Measurements from ENCODE around the gene CCL17. TPM values are rescaled to one million over a fixed set of nuclear protein-coding genes. Genes with fewer than 3 reads are reported as not detected.
"Not testable (repeated sequence)": the region's sequence is repeated elsewhere in the genome, so short reads cannot be mapped to it uniquely, and the experiment has no call there.

Gene CCL17
- polyA plus RNA-seq, 1 experiment, result not detected

DNA sequence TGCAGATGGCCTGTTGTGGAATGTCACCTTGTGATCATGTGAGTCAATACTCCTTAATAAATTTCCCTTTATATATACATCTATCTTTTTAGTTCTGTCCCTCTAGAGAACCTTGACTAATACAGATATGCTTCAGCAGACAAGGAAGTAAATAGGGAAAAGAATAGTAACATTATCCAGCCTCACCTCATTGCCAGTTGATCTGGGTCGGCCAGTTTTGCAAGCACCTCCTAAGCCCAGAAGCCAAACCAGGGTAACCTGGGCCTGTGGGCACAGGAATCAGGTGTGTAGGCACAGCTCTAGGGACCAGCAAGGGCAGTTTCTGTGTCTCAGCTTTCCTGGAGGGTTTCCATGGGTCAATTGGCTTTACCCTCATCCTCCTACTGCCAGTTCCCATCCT, 11.9 kb upstream of the CCL17 start:
- ChIA-PET CTCF (interaction anchor here (0.7 to 1.8 kb wide), 3 partner anchors 12 to 92 kb away, joined by 3 to 7 read pairs (median 4); partner anchors contain the start of gene CCL17), POLR2A (no interaction called here)
- peaks cover 13% of the 10 kb centered on the region for H3K27me3 ChIP-seq (ENCODE audit: control insufficient read depth, insufficient read depth, low read length)
- DNase-seq (ENCODE audit: low read depth), result no peak
- no peak overlapping the region for H3K4me3 ChIP-seq (ENCODE audit: low read depth, low read length)
- no peaks in the 10 kb centered on the region for H3K36me3 ChIP-seq (ENCODE audit: control insufficient read depth, insufficient read depth, low read length)
- no peak for TF ChIP-seq CTCF (IDR thresholded peaks at IDR 0.05; ENCODE audit: insufficient read depth, low read depth, low read length)

DNA sequence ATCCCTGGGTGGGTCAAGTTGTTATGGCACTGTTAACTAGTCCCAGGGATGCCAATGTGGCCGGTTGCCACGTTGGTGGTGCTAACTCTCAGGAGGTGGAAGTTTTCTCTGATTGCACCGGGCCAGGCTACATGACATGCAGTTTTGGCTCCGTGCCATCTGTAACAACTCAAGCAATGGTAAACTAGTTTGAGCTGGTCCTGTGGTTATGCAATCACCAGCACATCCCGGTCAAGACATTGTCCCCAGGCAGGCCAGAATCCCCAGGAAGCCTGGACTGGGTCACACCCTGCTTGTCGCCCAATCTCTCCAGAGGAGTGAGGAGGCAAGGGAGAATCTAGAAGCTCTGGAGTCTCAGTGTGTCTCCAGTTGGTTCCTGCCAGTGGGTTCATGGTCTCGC, 10.1 kb upstream of the CCL17 start:
- no peak overlapping the region for H3K4me3 ChIP-seq (ENCODE audit: low read depth, low read length)
- ChIA-PET CTCF (interaction anchor here (1.3 to 1.7 kb wide), 3 partner anchors 8 to 28 kb away, joined by 4 to 9 read pairs (median 4); no protein-coding TSS in a partner anchor), POLR2A (no interaction called here)
- no peak for TF ChIP-seq CTCF (IDR thresholded peaks at IDR 0.05; ENCODE audit: insufficient read depth, low read depth, low read length)
- no peak for DNase-seq (ENCODE audit: low read depth)
- H3K27me3 ChIP-seq (ENCODE audit: control insufficient read depth, insufficient read depth, low read length), result peaks cover 11% of the 10 kb centered on the region
- no peaks in the 10 kb centered on the region for H3K36me3 ChIP-seq (ENCODE audit: control insufficient read depth, insufficient read depth, low read length)

- DNase-seq (ENCODE audit: low read depth), result no peak
- Histone ChIP-seq H3K27me3 (ENCODE audit: control insufficient read depth, insufficient read depth, low read length) (peaks cover 14% of the 10 kb centered on the region), H3K36me3 (ENCODE audit: control insufficient read depth, insufficient read depth, low read length) (no peaks in the 10 kb centered on the region), H3K4me3 (ENCODE audit: low read depth, low read length) (no peak overlapping the region)
- no peak for TF ChIP-seq CTCF (IDR thresholded peaks at IDR 0.05; ENCODE audit: insufficient read depth, low read depth, low read length)
- POLR2A ChIA-PET, result no interaction called here
- CTCF ChIA-PET, result interaction anchor here (1.3 to 1.7 kb wide), 3 partner anchors 9 to 28 kb away, joined by 4 to 9 read pairs (median 4); no protein-coding TSS in a partner anchor
These were observed 9.5 kb upstream of the CCL17 start for GRCh38 chr16:57395026-57395425.

DNA sequence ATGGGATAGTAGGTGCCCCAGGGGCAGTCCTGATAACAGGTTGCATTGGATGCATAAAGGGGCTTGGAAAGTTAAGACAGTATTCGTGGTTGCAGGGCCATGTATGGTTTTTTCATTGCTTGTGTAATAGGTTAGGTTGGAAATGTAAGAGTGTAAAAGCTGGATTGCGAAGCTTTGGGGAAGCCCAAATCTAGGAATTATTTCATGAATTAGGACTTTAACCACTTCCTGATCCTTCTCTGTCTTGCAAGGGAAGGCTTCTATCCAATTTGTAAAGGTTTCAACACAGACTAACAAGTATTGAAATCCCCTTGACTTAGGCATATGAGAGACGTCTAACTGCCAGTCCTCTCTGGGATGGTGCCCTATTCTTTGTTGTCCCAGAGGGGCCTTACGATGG, 7.8 kb upstream of the CCL17 start:
- H3K4me3 ChIP-seq (ENCODE audit: low read depth, low read length), result no peak overlapping the region
- no peaks in the 10 kb centered on the region for H3K36me3 ChIP-seq (ENCODE audit: control insufficient read depth, insufficient read depth, low read length)
- DNase-seq (ENCODE audit: low read depth), result no peak
- CTCF ChIA-PET, result no interaction called here
- POLR2A ChIA-PET, result no interaction called here
- no peak for TF ChIP-seq CTCF (IDR thresholded peaks at IDR 0.05; ENCODE audit: insufficient read depth, low read depth, low read length)
- peaks cover 4% of the 10 kb centered on the region for H3K27me3 ChIP-seq (ENCODE audit: control insufficient read depth, insufficient read depth, low read length)

DNA sequence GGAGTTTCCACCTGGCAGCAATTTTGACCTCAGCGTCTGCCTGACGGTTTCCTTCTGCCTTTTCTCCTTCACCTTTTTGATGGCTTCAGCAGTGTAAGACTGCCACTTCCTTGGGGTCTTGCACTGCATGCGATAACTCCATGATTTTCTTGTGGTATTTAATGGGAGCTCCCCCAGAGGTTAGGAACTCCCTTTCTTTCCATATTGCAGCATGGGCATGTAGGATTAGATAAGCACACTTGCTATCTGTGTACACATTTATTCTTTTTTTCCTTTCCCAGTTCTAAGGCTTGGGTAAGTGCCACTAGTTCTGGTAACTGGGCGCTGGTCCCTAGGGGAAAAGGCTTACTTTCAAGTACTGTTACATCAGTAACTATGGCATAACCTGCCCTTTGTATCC, 7.1 kb upstream of the CCL17 start:
- H3K27me3 ChIP-seq (ENCODE audit: control insufficient read depth, insufficient read depth, low read length); H3K4me3 ChIP-seq (ENCODE audit: low read depth, low read length); H3K36me3 ChIP-seq (ENCODE audit: control insufficient read depth, insufficient read depth, low read length); DNase-seq (ENCODE audit: low read depth); POLR2A ChIA-PET; CTCF ChIA-PET: not testable (repeated sequence)
